Uterus (tissue), 4 donors: ENCODE results near the gene SLC23A2. TPM values are rescaled to one million over a fixed set of nuclear protein-coding genes. Genes with fewer than 3 reads are reported as not detected.

ENCODE experiments used
- DNase-seq, 2 donors: peaks; one replicate each; pipeline ENCODE4 v3.0.0-alpha.2; 2019 to 2020
- H3K27ac ChIP-seq, 2 donors: fragments of 200-600 bp; sonication (generic); 1 replicate in 1 of 2; 2 replicates in 1 of 2; pipeline ENCODE4 v1.5.1; 2016 to 2018
- H3K27me3 ChIP-seq, 2 donors: fragments of 200-600 bp; sonication (generic); one replicate each; pipeline ENCODE4 v1.5.1; 2018 to 2019; ENCODE audit warnings: control low read depth in 1 of 2
- H3K36me3 ChIP-seq, 2 donors: fragments of 200-600 bp; sonication (generic); one replicate each; pipeline ENCODE4 v1.5.1; 2019; ENCODE audit warnings: control low read depth in 1 of 2
- H3K4me1 ChIP-seq, 2 donors: fragments of 200-600 bp; sonication (generic); one replicate each; pipeline ENCODE4 v1.5.1; 2018 to 2019; ENCODE audit warnings: control low read depth in 1 of 2
- H3K4me3 ChIP-seq, 2 donors: fragments of 200-600 bp; sonication (generic); 1 replicate in 1 of 2; 2 replicates in 1 of 2; pipeline ENCODE4 v1.5.1; 2018 to 2019; ENCODE audit warnings: mild to moderate bottlenecking in 1 of 2
- H3K9me3 ChIP-seq, 2 donors: fragments of 200-600 bp; sonication (generic); one replicate each; pipeline ENCODE4 v1.5.1; 2019; ENCODE audit warnings: control low read depth in 1 of 2
- CTCF ChIP-seq, 4 experiments: fragments of 200-600 bp in 2 of 4; fragments of 450-650 bp in 2 of 4; sonication (generic) in 2 of 4; IDR thresholded peaks; one replicate each; pipeline ENCODE4 v1.5.1; 2016 to 2019; ENCODE audit warnings: antibody characterized with exemption in 4 of 4, mild to moderate bottlenecking in 2 of 4, moderate library complexity in 1 of 4
- POLR2A ChIP-seq, 2 donors: fragments of 450-650 bp; IDR thresholded peaks; one replicate each; pipeline ENCODE4 v1.6.1; 2016; ENCODE audit warnings: antibody characterized with exemption in 2 of 2, mild to moderate bottlenecking in 1 of 2, moderate library complexity in 1 of 2
- intact Hi-C: fragments of 100-400 bp; cut with DNase I; formaldehyde crosslinking; loops from one replicate; pipeline ENCODE4 v1.15.1; 2023; ENCODE audit warnings: low total_unique reads
- total RNA-seq, 4 donors: library from RNA; depleted of rRNA in 3 of 4; stranded (reverse); fragments of >200 nt in 3 of 4; gene quantifications; one replicate each; pipeline versions ENCODE4 v1.1.0 to v1.2.4, GENCODE V29; 2014 to 2023
- donor health status: DM: yes; HTN: yes; CAD: no.

Gene SLC23A2
- total RNA-seq, 4 donors from 2014 or later: 6.2 to 41.4 (median 26.6) TPM

DNA sequence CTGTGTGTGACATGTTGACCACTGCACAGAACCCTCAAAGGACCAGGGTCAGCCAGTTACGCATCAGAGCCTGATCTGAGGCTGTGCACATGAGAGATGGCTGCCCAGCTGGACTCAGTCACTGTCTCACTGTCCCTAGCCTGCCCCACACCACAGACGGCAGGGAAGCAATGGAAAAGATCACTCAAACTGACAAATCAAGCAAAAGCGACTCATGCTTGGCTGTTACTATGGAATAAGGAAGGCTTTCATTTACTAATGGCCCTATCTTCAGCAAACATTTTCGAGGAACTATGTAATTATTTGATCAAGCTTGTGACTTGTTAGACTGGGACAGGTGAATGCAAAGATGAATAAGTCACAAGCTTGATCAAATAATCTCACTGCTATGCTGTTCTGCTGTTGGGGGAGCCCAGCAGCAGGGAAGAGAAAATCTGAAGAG lies 137.0 kb downstream of the SLC23A2 start:
- intact Hi-C loops: no loop called here
- Histone ChIP-seq H3K9me3 (no peaks in the 10 kb centered on the region), H3K4me1 (no peaks in the 10 kb centered on the region), H3K36me3 (no peaks in the 10 kb centered on the region), H3K4me3 (no peak overlapping the region), H3K27me3 (no peaks in the 10 kb centered on the region), H3K27ac (no peak overlapping the region)
- no peak for DNase-seq
- TF ChIP-seq CTCF (IDR thresholded peaks at IDR 0.05) (no peak), POLR2A (IDR thresholded peaks at IDR 0.05) (no peak)

DNA sequence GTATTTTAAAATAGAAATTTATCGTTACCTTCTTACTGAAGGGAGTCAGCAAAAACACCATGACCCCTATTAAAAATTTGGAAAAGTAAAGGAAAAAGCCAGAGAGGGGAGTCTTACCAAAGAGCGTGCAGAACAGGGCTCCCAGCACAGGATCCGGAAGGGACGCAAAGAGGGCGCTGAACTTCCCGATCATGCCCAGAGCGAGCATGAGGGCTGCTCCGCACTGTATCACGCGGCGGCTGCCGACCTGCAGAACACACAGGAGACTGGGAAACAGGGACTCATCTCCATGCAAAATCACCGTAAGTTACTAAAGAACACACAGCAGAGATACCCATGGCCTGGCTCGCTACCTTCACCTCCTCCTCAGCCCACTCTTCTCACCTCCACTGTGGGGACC lies 138.6 kb downstream of the SLC23A2 start:
- no peaks in the 10 kb centered on the region for H3K9me3 ChIP-seq
- no peaks in the 10 kb centered on the region for H3K27me3 ChIP-seq
- DNase-seq: no peak
- no peak for TF ChIP-seq CTCF (IDR thresholded peaks at IDR 0.05)
- no peak for TF ChIP-seq POLR2A (IDR thresholded peaks at IDR 0.05)
- intact Hi-C loops: no loop called here
- H3K4me1 ChIP-seq: no peaks in the 10 kb centered on the region
- no peak overlapping the region for H3K27ac ChIP-seq
- H3K36me3 ChIP-seq: no peaks in the 10 kb centered on the region
- H3K4me3 ChIP-seq: no peak overlapping the region

- TF ChIP-seq CTCF (IDR thresholded peaks at IDR 0.05) (no peak), POLR2A (IDR thresholded peaks at IDR 0.05) (no peak)
- no peaks in the 10 kb centered on the region for H3K9me3 ChIP-seq
- H3K36me3 ChIP-seq: no peaks in the 10 kb centered on the region
- intact Hi-C loops: no loop called here
- H3K4me1 ChIP-seq: no peaks in the 10 kb centered on the region
- no peak overlapping the region for H3K27ac ChIP-seq
- no peak for DNase-seq
- H3K27me3 ChIP-seq: no peaks in the 10 kb centered on the region
- H3K4me3 ChIP-seq: no peak overlapping the region
These were observed 139.3 kb downstream of the SLC23A2 start for GRCh38 chr20:4861961-4862360.

- Histone ChIP-seq H3K9me3 (no peaks in the 10 kb centered on the region), H3K4me1 (no peaks in the 10 kb centered on the region), H3K27ac (no peak overlapping the region), H3K36me3 (no peaks in the 10 kb centered on the region), H3K4me3 (no peak overlapping the region), H3K27me3 (no peaks in the 10 kb centered on the region)
- intact Hi-C loops: no loop called here
- no peak for DNase-seq
- TF ChIP-seq POLR2A (IDR thresholded peaks at IDR 0.05): no peak
- no peak for TF ChIP-seq CTCF (IDR thresholded peaks at IDR 0.05)
These were observed 143.3 kb downstream of the SLC23A2 start for GRCh38 chr20:4858000-4858399.

- intact Hi-C loops: no loop called here
- H3K36me3 ChIP-seq: no peaks in the 10 kb centered on the region
- TF ChIP-seq POLR2A (IDR thresholded peaks at IDR 0.05) (no peak), CTCF (IDR thresholded peaks at IDR 0.05) (no peak)
- no peak overlapping the region for H3K27ac ChIP-seq
- no peaks in the 10 kb centered on the region for H3K27me3 ChIP-seq
- DNase-seq: no peak
- H3K4me1 ChIP-seq: no peaks in the 10 kb centered on the region
- no peaks in the 10 kb centered on the region for H3K9me3 ChIP-seq
- no peak overlapping the region for H3K4me3 ChIP-seq
These were observed 145.1 kb downstream of the SLC23A2 start for GRCh38 chr20:4856022-4856755.
